Testis (tissue), 2 donors: ENCODE measurements around the gene SH3RF3.

ENCODE experiments used
- POLR2A ChIP-seq: fragments of 450-650 bp; IDR thresholded peaks from one replicate; pipeline ENCODE4 v1.6.1; 2017; ENCODE audit warnings: antibody characterized with exemption, mild to moderate bottlenecking, moderate library complexity
- TF ChIP-seq, protein P1 (sequence below), 3 experiments: fragments of 450-650 bp in 2 of 3; fragments of 200-600 bp in 1 of 3; sonication (generic) in 1 of 3; IDR thresholded peaks; one replicate each; pipeline ENCODE4 v1.5.1; 2016 to 2019; ENCODE audit warnings: antibody characterized with exemption in 3 of 3, mild to moderate bottlenecking in 2 of 3, moderate library complexity in 1 of 3

DNA sequence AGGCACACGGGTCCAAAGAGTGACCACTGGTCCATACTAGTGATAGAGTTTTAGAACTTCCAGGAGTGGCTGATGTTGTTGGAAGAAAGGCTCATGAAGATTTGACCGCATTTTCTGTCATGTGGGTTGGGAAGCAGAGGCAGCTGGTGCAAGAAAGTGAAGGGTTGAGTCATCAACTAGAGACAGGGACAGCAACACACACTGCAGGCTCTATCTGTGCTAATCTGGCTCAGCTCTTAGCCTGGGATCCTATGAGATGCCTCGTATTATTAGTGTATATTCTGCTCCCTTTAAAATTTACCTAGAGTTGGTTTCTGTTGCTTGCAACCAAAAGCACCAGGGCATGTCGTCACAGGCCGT lies 2.5 kb upstream of the SH3RF3 start:
- TF ChIP-seq, protein P1, sequence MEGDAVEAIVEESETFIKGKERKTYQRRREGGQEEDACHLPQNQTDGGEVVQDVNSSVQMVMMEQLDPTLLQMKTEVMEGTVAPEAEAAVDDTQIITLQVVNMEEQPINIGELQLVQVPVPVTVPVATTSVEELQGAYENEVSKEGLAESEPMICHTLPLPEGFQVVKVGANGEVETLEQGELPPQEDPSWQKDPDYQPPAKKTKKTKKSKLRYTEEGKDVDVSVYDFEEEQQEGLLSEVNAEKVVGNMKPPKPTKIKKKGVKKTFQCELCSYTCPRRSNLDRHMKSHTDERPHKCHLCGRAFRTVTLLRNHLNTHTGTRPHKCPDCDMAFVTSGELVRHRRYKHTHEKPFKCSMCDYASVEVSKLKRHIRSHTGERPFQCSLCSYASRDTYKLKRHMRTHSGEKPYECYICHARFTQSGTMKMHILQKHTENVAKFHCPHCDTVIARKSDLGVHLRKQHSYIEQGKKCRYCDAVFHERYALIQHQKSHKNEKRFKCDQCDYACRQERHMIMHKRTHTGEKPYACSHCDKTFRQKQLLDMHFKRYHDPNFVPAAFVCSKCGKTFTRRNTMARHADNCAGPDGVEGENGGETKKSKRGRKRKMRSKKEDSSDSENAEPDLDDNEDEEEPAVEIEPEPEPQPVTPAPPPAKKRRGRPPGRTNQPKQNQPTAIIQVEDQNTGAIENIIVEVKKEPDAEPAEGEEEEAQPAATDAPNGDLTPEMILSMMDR (IDR thresholded peaks at IDR 0.05), result no peak
- no peak for TF ChIP-seq POLR2A
